Testis (tissue), 2 donors: ENCODE data around the gene CCSER2.

Source experiments
- CTCF ChIP-seq, 3 experiments: fragments of 450-650 bp in 2 of 3; fragments of 200-600 bp in 1 of 3; sonication (generic) in 1 of 3; IDR thresholded peaks; one replicate each; pipeline ENCODE4 v1.5.1; 2016 to 2019; ENCODE audit warnings: antibody characterized with exemption in 3 of 3, mild to moderate bottlenecking in 2 of 3, moderate library complexity in 1 of 3
- POLR2A ChIP-seq: fragments of 450-650 bp; IDR thresholded peaks from one replicate; pipeline ENCODE4 v1.6.1; 2017; ENCODE audit warnings: antibody characterized with exemption, mild to moderate bottlenecking, moderate library complexity

GRCh38 chr10:84563355-84563754 lies 235.0 kb downstream of the CCSER2 start:
- TF ChIP-seq CTCF (IDR thresholded peaks at IDR 0.05) (no peak), POLR2A (no peak)
